Kidney epithelial cell (primary cell): ENCODE results near the gene MROH7. TPM values are rescaled to one million over a fixed set of nuclear protein-coding genes. Genes with fewer than 3 reads are reported as not detected.

Experiments used
- DNase-seq: peaks from one replicate; pipeline ENCODE4 v3.0.0-alpha.2; 2010; ENCODE audit warnings: low read depth
- H3K27me3 ChIP-seq: 2 replicates; pipeline ENCODE4 v1.6.0; 2011; ENCODE audit warnings: low read length; ENCODE audit not compliant: control insufficient read depth, insufficient read depth
- H3K36me3 ChIP-seq: 2 replicates; pipeline ENCODE4 v1.5.1; 2011; ENCODE audit warnings: low read length; ENCODE audit not compliant: control insufficient read depth, insufficient read depth
- H3K4me3 ChIP-seq: 2 replicates; pipeline ENCODE4 v1.5.1; 2011; ENCODE audit warnings: low read depth, mild to moderate bottlenecking, control low read depth, low read length
- CTCF ChIP-seq: IDR thresholded peaks from 2 replicates; pipeline ENCODE4 v1.5.1; 2011; ENCODE audit warnings: mild to moderate bottlenecking, moderate library complexity, low read length, control low read depth, inconsistent platforms; ENCODE audit not compliant: insufficient read depth, poor library complexity, severe bottlenecking
- total RNA-seq: library from RNA; depleted of rRNA; stranded (reverse); fragments of >200 nt; gene quantifications from 2 replicates; pipeline ENCODE4 v1.2.3, GENCODE V29; 2015

MROH7 gene
- total RNA-seq, result 0.21 TPM in 1 of 2 replicates, not detected in the other

GRCh38 chr1:54640863-54641836 lies at the start of gene MROH7:
Gene MROH7 (plus strand): TSS chr1:54641786. CDS start chr1:54652927, 11,141 bp downstream.
- Histone ChIP-seq H3K27me3 (peaks cover 2% of the 10 kb centered on the region), H3K4me3 (no peak within 1 kb of the TSS), H3K36me3 (no peaks in the 10 kb centered on the region)
- no peak for TF ChIP-seq CTCF
- no peak for DNase-seq

- DNase-seq, result no peak
- TF ChIP-seq CTCF, result no peak
- Histone ChIP-seq H3K4me3 (no peak overlapping the region), H3K36me3 (no peaks in the 10 kb centered on the region), H3K27me3 (no peaks in the 10 kb centered on the region)
Measured at GRCh38 chr1:54593571-54594160, 47.9 kb upstream of the MROH7 start.

GRCh38 chr1:54594463-54594862 lies 47.1 kb upstream of the MROH7 start:
- DNase-seq, result no peak
- TF ChIP-seq CTCF, result no peak
- Histone ChIP-seq H3K4me3 (no peak overlapping the region), H3K36me3 (no peaks in the 10 kb centered on the region), H3K27me3 (no peaks in the 10 kb centered on the region)

GRCh38 chr1:54595956-54596498 lies 45.6 kb upstream of the MROH7 start:
- Histone ChIP-seq H3K27me3 (no peaks in the 10 kb centered on the region), H3K4me3 (no peak overlapping the region), H3K36me3 (no peaks in the 10 kb centered on the region)
- no peak for DNase-seq
- no peak for TF ChIP-seq CTCF

- Histone ChIP-seq H3K36me3 (no peaks in the 10 kb centered on the region), H3K27me3 (no peaks in the 10 kb centered on the region), H3K4me3 (no peak overlapping the region)
- no peak for DNase-seq
- TF ChIP-seq CTCF, result no peak
Measured at GRCh38 chr1:54596756-54597155, 44.8 kb upstream of the MROH7 start.
